GM19397 (cell line): ENCODE data around the gene NFRKB.
"Not testable (repeated sequence)": the region's sequence is repeated elsewhere in the genome, so short reads cannot be mapped to it uniquely, and the experiment has no call there.

Experiments
- ATAC-seq: cut with Tn5 transposase; IDR thresholded peaks from one replicate; pipeline ENCODE4 v1.9.1; 2021; ENCODE audit warnings: mild to moderate bottlenecking, moderate library complexity; ENCODE audit not compliant: unreplicated experiment

Gene NFRKB

GRCh38 chr11:129894278-129895125, 876 bp downstream of the NFRKB start:
- no peak for ATAC-seq

- ATAC-seq, result no peak
These were observed 6.9 kb downstream of the NFRKB start for GRCh38 chr11:129888451-129888850.

GRCh38 chr11:129885381-129885780, 10.0 kb downstream of the NFRKB start:
- no peak for ATAC-seq

GRCh38 chr11:129884581-129884980, 10.8 kb downstream of the NFRKB start:
- no peak for ATAC-seq

GRCh38 chr11:129881570-129882170, 13.7 kb downstream of the NFRKB start:
- no peak for ATAC-seq

GRCh38 chr11:129880311-129880710, 15.1 kb downstream of the NFRKB start:
- no peak for ATAC-seq

GRCh38 chr11:129871914-129872313, 23.5 kb downstream of the NFRKB start:
- no peak for ATAC-seq

GRCh38 chr11:129868626-129869025, 26.8 kb downstream of the NFRKB start:
- ATAC-seq, result not testable (repeated sequence)

GRCh38 chr11:129866311-129866710, 29.1 kb downstream of the NFRKB start:
- no peak for ATAC-seq

GRCh38 chr11:129865701-129866100, 29.7 kb downstream of the NFRKB start:
- no peak for ATAC-seq

- ATAC-seq, result no peak
These were observed 30.6 kb downstream of the NFRKB start for GRCh38 chr11:129864811-129865210.

GRCh38 chr11:129861702-129862522, 33.5 kb downstream of the NFRKB start:
- ATAC-seq, result no peak

- no peak for ATAC-seq
These were observed 39.3 kb downstream of the NFRKB start for GRCh38 chr11:129856036-129856435.

- ATAC-seq, result no peak
These were observed 40.3 kb downstream of the NFRKB start for GRCh38 chr11:129855086-129855485.

GRCh38 chr11:129854232-129854805, 41.1 kb downstream of the NFRKB start:
- ATAC-seq, result no peak

- no peak for ATAC-seq
These were observed 41.7 kb downstream of the NFRKB start for GRCh38 chr11:129853518-129854231.

GRCh38 chr11:129852125-129852740, 43.1 kb downstream of the NFRKB start:
- ATAC-seq, result no peak

- ATAC-seq, result no peak
These were observed 45.8 kb downstream of the NFRKB start for GRCh38 chr11:129849447-129850130.

GRCh38 chr11:129847361-129847760, 48.0 kb downstream of the NFRKB start:
- ATAC-seq, result not testable (repeated sequence)
